Activated CD4-positive, alpha-beta T cell treated with anti-CD3 and anti-CD28 coated beads, Interleukin-2, amount 50 U/mL, for 48 hours (primary cell): ENCODE measurements around the gene PEX6.

Experiments
- DNase-seq, 2 experiments: peaks; one replicate each; pipeline ENCODE4 v3.0.0-alpha.2; 2020

The PEX6 gene

DNA sequence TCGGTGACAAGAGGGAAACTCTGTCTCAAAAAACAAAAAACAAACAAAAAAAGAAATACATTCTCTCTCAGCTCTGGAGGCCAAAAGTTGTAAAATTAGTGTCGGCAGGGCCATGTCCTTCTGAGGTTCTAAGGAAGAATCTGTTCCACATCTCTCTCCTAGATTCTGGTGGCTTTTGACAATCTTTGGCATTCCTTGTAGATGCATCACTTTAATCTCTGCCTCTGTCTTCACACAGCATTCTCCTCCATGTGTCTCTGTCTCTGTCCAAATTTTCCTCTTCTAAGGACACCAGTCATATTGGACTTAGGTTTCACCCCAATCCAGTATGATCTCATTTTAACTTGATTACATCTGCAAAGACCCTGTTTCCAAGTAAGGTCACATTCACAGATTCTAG, 14.5 kb upstream of the PEX6 start:
- DNase-seq = no peak

DNA sequence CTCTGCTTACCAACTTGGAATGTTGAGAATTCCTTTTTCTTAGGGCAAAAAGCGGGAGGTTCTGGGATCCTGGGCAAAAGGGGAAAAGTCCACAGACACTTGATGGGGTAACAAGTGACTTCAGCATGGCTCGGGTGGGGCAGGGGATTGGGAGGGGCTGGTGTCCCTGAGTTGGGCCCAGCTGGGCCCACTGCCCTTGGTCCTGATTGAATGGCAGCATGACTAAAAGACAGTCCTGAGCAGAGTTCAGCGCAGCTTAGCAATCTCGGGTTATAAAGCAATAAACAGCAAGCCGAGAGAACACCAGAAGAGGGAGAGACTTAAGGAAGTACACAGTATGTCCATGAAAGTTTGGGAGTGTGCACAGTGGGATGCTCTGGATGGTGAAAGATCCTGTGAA, 10.9 kb upstream of the PEX6 start:
- DNase-seq = no peak

DNA sequence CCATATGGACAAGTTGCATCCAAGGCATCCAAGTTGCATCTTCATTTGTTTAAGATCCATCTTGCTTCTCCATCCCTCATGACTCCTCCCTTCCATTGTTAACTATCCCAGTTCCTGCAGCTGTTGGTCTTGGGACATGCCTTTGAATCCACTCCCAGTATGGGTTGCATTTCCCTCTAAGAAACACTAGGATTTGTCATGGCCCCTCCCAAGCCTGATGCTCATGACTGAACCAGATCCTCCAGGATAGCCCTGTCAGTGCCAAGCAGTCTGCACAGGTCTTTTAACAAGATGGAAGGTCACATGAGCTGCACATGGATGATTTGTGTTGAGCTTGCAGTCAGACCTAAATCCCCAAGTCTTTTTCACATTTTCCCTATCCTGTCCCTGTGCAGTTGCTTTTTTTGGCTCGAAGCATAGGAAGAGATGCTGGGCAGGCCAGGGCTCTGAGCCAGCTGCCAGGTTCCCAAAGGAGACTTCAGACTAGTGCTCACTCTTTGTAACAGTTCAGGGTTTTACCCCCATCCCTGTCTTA, 9.6 kb upstream of the PEX6 start:
- DNase-seq = no peak

GRCh38 chr6:42987533-42988451, 8.8 kb upstream of the PEX6 start:
- DNase-seq = no peak

DNA sequence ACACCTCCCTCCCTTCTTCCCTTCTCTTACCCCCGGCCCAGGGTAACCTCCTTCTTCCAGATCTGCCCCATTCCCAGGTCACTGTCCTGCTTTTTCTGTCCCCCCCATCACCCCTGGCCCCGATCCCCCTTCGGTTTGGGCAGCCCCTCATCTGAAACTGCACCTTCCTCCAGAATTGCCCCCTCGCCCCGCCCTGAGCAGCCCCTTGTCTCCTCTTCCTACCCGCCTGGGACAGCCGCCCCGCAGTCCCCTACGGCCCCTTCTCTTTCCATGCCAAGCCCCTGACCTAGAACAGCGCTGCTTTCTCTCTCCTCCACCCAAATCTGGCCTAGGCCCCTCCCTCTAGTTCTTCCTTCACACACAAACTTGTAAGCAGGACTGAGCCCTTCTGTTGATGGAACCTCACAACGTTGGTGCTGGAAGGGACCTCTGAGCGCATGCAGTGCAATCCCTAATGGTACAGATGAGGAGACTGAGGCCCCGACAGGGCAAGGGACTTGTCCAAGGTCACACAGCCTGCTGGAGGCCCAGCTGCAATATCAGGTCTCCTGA, 6.0 kb upstream of the PEX6 start:
- peak in 1 of 2 experiments; percentile 26 for DNase-seq

DNA sequence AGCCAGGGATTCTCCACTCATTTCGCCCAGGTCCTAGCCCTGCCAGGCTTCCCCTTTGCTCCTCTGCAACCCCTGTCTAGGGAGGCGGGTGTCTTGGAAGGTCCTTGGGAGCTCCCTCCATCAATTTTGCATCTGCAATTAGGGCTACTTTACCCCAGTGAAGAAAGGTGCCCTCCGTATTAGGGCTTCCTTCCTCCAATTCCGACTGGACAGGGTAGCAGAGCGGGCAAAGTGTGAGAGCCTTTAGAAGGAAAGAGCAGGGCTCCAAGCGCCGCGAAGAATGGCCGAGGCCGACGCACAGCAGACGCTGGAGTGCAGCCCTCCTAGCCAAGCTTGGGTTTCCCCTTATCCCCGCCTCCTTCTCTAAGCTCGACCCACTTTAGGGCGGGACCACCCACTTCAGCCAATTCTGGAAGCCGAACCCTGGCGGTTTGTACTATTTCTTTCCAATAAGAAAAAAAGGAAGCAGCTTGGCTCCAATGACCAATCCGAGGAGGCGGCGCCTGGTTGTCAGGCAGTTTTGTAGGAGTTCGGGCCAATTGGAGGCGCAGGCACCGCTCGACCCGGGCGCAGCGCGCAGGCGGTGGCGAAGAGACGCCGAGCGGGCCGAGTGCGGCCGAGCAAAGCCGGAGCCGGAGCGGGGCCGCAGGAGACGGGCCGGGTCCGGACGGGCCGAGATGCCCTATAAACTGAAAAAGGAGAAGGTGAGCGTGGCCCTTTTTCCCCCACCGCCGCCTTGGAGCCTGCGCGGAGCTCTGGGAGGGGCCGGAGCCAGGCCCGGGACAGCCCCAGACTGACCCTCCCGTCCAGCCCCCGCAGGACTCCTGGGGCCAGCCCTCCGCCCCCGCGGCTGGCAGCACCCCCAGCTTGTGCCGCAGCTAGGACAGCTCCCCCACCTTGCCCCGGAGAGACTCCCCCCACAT, 5.3 kb upstream of the PEX6 start, which contains the start of gene PPP2R5D:
Gene PPP2R5D (plus strand): TSS at position 570 of the 923 bp plus-strand sequence. CDS start 108 bp downstream, at position 678.
- peak; percentile 98 for DNase-seq

DNA sequence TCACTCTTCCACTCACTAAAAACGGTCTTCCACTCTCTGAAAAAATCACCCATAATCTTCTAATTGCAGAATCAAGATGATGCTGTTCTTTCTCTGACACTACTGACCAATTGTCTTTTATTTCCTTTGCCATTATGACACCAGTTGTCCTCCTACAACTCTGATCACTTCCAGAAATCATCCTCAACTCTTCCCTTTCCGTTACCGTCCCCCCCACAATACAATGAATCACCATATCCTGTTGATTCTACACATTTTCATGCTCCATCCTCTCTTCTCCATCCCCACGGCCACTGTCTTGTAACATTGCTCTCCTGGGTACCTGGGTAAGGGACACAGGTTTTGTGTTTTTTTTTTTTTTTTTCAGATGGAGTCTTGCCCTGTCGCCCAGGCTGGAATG, 2.9 kb upstream of the PEX6 start:
- DNase-seq = no peak

DNA sequence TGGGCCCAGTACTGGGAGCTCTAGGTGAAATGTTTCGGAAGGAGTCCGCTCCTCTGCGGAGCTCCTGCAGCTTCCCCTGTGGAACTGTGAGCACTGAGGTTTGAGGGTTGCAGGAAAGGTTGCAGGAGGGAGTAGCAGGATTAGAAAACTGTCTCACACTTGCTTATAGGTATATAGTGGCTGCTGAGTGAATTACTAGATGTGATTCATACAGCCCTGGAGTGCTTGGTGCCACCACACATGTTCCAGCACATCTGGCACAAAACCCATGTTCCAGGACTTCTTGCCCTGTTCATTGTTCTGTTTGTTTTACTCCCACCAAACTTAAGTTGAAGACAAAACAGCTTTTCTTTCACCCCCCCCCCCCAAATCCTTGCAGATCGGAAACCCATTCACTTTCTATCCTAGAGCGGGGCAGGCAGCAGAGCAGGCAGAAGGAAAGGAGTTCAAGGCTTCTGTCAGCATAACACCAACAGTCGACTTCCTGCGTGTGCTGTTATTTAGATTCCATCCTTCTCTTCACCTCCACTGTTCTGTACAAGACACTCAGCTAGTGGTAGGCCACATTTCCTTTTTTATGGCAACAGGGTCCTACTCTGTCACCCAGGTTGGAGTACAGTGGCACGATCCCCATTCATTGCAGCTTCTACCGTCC, 669 bp upstream of the PEX6 start:
- DNase-seq = no peak

DNA sequence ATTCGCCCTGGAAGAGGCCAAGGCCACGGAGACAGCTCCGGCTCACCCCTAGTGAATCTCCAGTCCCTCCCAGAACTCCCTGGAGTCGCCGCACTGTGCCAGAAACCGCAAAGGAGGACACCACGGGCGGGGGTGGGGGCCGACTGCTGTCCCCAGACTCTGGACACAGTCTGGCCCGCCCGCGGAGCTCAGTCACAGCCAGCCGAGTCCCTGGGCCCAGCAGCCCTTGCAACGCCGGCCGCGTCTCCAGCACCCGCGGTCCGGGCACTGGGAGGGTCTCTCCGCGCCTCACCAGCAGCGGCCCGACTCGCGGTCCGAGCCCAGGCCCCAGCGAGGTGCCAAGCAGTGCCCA, 518 bp downstream of the PEX6 start:
- peak in 1 of 2 experiments; percentile 36 for DNase-seq

DNA sequence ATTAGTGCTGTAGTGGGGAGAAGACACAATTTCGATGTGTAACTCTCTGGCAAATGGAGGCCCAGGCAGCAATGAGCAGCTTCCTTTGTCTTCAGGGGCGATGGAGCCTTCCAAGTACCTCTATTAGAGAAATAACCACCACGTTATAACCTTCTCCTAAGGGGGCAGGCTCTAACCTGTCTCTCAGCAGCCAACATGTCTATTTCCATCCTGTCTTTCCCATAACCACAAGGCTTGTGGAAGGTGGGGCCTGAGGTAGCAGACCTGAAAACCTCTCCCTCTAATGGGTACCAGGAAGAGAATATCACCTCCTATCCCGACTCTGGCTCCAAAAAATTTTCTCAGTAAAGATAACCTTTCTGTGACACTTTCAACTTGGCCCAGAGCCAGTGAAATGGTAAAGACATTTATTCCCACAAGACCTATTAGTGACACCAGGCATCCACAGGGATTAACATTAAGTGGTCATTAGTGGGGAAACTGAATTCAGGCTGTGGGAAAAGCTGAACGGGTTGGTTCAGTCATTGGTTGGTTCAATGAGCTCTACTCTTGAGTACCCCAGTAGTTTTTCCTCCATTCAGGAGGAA, 4.0 kb downstream of the PEX6 start:
- no peak for DNase-seq

DNA sequence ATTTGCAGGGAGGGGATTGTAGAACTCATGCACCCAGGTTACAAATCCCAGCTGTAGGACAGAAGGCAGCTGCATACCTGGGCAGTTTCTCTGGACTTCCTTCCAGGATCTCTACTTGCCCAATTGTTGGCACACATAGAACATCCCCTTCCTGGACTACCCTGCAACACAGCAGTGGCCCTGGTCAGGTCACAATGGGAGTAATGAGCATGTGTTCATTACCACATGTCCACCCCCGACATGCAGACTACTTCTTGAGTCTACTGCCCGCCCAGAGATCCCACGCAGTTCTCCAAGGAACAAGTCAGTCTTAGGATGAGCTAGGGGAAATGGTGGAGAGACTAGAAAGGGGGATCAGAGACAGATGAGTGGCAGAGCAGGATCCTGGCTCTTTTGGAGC, 5.1 kb downstream of the PEX6 start:
- no peak for DNase-seq

GRCh38 chr6:42971746-42972327, 7.1 kb downstream of the PEX6 start:
- DNase-seq = no peak

GRCh38 chr6:42970871-42971612, 7.9 kb downstream of the PEX6 start:
- no peak for DNase-seq

DNA sequence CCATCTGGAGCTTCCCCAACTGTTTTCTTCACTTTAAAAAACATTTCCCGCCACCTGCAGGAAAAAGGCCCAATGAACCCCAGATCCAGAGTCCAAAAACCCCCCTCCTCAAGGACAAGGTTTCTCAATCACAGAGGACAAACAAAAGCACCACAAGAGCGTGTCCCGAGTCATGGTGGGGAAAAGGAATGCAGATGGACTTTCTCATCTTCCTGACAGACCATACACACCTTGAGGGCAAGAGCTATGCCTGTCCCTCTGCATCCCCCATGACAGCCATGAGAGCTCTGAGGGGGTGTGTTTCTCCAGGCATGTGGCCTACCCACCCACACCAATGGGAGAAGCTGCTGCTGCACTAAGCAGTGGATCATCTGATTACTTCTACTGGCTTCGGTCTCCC, 9.0 kb downstream of the PEX6 start:
- no peak for DNase-seq

- no peak for DNase-seq
These were observed 9.6 kb downstream of the PEX6 start for GRCh38 chr6:42969431-42969830.

DNA sequence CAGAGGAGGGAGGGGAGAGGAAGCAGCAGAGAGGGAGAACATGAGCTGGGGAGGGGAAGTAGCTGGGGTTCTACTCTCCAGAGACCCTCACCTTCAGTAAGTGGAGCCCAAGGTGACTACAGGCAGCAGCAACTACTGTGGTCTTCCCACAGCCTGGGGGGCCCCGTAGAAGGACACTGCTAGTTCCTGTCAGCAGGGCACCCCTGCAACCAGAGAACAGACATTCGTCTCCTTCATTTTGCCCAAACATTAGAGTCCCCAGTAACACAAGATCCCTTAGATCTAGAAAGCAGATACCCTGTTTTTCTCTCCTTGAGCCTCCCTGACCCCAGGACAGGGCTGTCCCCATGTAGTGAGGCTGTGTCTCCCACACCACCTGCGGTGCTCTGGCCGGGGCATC, 10.2 kb downstream of the PEX6 start:
- no peak for DNase-seq

DNA sequence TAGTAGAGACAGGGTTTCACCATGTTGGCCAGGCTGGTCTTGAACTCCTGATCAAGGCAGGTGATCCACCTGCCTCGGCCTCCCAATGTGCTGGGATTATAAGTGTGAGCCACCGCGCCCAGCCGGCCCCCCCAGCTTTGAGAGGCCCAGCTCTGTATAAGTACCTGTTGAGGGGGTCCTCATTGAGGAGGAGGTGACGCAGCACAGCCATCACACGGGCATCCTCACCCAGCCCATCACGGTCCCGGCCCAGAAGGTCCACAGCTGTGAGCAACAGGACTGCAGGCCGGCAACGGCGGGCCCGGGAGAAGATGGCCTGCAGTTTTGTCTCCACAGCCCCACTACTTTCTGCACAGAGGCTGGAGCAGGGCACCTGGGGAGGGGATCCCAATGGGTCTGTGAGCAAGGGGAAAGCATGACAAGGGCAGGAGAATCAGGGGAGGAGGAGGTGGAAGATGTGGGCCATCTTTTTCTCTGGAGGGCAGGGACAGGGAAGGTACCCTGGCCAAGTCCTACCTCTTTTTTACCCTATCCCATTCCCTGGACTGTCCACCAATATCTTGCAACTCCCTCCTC, 10.8 kb downstream of the PEX6 start:
- no peak for DNase-seq

GRCh38 chr6:42967228-42967627, 11.8 kb downstream of the PEX6 start:
- no peak for DNase-seq

- DNase-seq = no peak
These were observed 12.4 kb downstream of the PEX6 start for GRCh38 chr6:42966571-42966970.

DNA sequence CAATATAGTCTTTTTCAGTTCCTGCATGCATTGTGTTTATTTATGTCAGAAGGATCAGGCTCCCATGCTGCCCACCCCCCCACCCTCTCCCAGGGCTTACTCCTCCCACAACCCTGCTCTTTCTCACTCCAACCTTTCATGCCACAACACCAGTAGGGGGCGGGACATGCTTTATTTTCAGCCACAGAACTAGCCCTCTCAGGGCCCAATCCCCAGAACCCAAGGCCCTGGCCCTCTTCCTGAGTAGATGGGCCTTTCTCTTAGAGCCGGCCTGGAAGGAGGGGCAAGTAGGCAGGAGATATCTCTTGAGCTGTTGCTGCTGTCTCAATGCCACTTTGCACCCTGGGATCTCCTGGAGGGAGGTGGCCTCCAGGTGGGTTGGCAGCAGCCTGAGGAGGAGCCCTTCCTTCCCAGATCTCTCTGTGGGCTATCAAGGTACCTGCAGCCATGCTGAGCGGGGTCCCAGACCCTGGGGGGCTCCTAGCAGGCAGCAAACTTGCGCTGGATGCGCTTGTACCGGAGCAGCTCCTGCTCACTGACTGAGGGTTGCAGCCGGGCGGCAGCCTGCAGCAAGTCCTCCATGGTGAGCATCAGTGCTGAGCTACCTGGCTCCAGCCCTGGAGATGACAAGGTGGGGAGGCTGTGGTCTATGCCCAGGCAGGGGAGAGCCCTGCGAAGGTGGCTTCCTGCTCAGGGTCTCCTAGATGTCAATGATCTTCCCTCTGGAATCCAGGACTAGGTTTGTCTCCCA, 15.0 kb downstream of the PEX6 start:
- peak; percentile 38 to 61 for DNase-seq
